Spleen (tissue), 7 donors: Measurements from ENCODE around the gene NEK10.

ENCODE experiments used
- CTCF ChIP-seq, 11 experiments: fragments of 200-600 bp in 7 of 11; fragments of 450-650 bp in 4 of 11; sonication (generic) in 4 of 11; IDR thresholded peaks in 8 of 11; conservative IDR thresholded peaks in 3 of 11; 1 replicate in 7 of 11; 2 replicates in 4 of 11; pipeline versions ENCODE4 v1.4.0 to v1.8.0; 2016 to 2021; ENCODE audit warnings: antibody characterized with exemption in 11 of 11, inconsistent platforms in 4 of 11, mild to moderate bottlenecking in 1 of 11
- POLR2A ChIP-seq, 3 donors: fragments of 450-650 bp; IDR thresholded peaks; one replicate each; pipeline ENCODE4 v1.5.1; 2017; ENCODE audit warnings: antibody characterized with exemption in 3 of 3, mild to moderate bottlenecking in 1 of 3
- donor health status: DM: no; HTN: no; CAD: no; lungs with moderate emphysema.
- donor health status: DM: no; HTN: no; CAD: no.
- donor health status: DM: no; HTN: no; CAD: no.

- no peak for TF ChIP-seq CTCF (IDR thresholded peaks at IDR 0.05 in 8 of 11, conservative IDR thresholded peaks at IDR 0.05 in 3 of 11)
- no peak for TF ChIP-seq POLR2A (IDR thresholded peaks at IDR 0.05)
Observed at GRCh38 chr3:27387625-27388024, 18.4 kb upstream of the NEK10 start.
